Measurements from ENCODE around the gene ARHGEF12.

The ARHGEF12 gene

DNA sequence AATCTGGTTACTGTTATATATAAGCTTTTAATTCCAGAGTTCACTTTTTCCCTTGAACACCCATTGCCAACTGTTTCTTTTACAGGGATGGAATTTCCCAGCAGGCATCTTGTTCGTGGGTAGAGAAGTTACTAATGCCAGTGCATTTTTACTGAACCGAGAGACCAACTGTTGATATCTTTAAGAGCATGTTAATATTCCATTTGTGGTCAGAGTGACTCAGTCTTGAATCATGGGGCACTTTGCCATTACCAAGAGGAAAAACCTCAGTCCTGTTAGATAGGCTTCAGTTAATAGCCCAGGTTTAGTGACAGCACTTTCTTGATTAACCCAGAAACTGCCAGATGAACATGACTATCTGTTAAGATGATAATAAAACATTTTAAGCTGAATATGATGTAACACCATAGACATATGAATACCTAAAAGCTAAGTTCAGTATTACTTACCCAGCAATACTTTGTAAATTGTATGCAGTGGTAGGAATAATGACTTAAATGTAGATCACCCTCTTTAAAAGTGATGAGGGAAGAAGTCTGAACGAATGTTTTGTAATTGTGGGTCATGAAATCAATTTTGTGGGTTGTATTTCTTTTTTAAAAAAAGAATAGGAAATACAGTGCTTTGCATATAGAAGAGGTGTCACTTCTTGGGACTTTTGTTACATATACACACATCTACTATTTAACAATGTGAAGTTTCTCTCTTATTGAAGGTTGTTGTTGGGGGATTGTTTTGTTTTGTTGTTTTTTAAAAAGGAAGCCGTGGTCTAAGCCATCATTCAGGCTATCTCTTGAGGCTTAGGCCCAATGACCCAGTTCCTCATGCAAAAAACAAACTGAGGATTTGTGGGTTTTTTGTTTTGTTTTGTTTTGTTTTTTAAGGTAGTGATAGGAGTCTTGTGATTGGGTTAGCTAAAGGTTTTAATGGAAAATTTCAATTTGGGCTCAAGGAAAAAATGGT lies 96.1 kb downstream of the ARHGEF12 start:
- no peak for DNase-seq

DNA sequence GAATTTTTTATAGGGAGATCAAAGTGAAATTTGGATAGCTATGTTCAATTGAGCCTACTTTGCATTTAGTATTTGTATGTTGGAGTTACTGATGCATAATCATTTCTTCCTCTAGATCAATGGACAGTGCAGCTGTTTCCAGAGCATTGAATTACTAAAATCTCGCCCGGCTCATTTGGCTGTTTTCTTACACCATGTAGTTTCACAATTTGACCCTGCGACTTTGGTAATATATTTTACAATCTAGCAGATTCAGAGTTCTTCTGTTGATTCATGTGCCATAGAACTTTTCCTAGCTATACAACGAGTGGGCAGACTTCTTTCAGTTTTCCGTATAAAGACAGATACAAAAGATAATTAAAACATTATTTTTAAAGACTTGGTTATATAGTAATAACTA lies 105.4 kb downstream of the ARHGEF12 start:
- DNase-seq = no peak

GRCh38 chr11:120442031-120442430 lies 105.8 kb downstream of the ARHGEF12 start:
- no peak for DNase-seq

DNA sequence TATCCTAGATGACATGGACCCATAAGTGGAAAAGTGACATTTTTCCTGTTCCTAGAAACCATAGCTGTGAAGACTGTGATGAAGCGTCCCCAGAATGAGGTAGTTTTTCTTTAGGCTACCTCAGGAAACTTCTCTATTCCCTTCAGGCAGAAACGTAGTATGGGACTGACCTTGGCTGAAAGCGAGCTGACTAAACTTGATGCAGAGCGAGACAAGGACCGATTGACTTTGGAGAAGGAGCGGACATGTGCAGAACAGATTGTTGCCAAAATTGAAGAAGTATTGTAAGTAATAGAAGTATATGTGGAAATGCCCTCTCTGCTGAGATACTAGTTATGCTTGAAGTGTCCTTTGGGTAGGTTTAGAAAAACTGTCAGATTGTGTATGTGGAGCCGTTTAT lies 110.6 kb downstream of the ARHGEF12 start:
- no peak for DNase-seq

DNA sequence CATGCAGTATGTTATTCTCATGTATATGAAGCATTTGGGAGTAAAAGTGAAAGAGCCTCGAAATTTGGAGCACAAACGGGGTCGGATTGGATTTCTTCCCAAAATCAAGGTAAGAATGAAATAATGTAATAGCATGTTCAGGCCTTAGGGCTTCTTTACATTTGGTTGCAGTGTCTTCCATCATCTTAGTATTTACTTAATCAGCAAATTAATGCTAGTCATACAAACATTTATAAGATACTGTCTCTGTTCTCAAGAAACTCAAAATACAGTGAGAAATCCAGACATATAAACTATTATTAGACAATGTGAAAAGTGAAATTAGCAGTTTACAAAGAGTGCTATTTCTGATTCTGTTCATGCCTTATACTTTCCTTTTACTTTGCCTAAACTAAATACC lies 112.0 kb downstream of the ARHGEF12 start:
- DNase-seq = no peak

DNA sequence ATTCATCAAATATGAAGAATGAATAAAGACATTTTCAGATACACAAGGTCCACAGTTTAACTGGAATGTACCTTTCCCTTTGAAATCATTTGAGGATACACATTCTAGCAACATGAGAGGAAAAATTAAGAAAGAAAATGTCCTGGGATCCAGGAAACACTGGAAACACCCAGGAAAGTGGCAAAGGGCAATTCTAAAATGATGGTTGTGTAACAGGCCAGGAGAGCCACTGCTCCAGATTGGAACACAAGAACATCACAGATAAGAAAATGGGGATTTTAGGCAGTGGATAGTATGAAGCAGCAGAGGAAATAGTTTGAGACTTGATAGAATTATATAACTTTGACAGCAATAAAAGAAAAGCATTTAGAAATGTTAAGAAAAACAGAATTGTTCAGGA lies 119.3 kb downstream of the ARHGEF12 start:
- no peak for DNase-seq

GRCh38 chr11:120457996-120458395 lies 121.8 kb downstream of the ARHGEF12 start:
- DNase-seq = no peak

- DNase-seq = no peak
These were observed 126.6 kb downstream of the ARHGEF12 start for GRCh38 chr11:120462825-120463224.

DNA sequence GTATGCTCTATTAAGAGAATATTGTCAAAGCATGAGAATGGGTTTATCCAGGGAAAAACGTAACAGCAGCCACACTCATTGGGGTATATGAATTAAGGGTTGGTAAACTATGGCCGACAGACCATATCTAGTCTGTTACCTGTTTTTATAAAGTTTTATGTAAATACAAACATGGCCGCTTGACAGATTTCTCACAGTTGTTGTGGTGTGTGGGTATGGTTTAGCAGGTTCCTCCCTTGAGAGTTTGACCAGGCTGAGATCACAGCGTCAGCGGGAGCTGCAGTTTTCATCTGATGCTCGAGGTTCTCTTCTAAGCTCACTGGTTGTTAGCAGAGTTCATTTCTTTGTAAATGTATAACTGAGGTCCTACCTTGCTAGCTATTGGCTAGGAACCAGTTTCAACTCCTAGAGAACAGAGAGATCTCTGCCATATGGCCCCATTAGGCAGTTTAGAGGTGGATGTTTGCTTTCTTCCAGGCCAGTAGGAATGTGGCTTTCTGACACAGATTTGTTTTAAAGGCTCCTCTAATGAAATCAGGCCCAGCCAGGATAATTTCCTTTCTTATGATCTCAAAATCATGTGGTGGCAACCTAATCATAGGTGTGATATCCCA lies 129.8 kb downstream of the ARHGEF12 start:
- DNase-seq = no peak

- no peak for DNase-seq
These were observed 131.4 kb downstream of the ARHGEF12 start for GRCh38 chr11:120467627-120468026.

DNA sequence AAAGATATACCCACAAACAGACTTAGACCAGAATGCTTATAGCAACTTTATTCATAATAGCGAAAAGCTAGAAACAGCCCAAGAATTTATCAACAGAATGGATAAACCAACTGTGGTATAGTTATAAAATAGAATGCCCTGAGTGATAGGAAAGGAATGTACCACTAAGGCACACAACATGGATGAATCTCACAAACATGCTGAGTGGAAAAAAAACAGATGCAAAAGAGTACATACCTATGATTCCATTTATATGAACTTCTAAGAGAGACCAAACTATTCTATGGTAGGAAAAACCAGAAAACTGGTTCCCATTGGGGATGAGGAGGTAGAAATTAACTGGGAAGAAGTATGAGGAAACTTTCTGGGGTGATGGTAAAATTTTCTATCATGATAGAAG lies 134.9 kb downstream of the ARHGEF12 start:
- no peak for DNase-seq

- DNase-seq = no peak
These were observed 135.8 kb downstream of the ARHGEF12 start for GRCh38 chr11:120471994-120472393.

- DNase-seq = no peak
These were observed 137.3 kb downstream of the ARHGEF12 start for GRCh38 chr11:120473503-120473902.

DNA sequence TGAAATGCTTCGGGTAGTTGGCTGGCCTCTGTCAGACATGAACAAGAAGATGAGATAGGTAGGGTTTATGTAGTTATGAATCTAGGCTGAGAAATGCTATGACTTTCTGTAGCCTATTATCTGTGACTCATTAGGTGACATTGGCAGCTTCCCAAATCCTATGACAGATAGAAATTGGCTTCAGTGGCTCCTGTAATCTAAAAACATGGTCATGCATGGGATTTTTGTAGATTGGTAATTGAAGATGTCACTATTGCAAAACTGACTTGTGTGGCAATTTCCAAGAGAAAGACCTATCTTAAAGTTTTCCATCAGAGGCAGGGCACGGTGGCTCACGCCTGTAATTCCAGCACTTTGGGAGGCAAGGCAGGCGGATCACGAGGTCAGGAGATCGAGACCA lies 145.9 kb downstream of the ARHGEF12 start:
- DNase-seq = no peak

- no peak for DNase-seq
These were observed 148.5 kb downstream of the ARHGEF12 start for GRCh38 chr11:120484722-120485121.

DNA sequence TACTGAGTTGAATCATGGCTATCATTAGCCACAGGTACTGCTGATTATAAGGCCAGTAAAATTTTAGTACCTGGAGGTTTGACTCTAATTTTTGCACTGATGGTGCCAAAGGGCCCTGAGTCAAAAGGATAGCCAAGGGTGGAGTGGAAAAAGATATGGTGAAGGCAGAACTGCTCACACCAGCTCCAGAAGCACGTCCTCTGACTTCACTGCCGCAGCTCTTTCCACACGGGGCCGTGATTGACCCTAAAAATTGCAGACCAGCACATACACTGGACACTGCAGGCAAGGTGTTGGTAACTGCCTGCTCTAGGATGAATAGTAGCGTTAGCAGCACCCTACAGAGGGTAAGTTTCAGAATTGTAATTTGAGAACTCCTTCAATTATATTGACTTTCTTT lies 149.9 kb downstream of the ARHGEF12 start:
- DNase-seq = no peak

GRCh38 chr11:120489799-120490198 lies 153.6 kb downstream of the ARHGEF12 start:
- no peak for DNase-seq

DNA sequence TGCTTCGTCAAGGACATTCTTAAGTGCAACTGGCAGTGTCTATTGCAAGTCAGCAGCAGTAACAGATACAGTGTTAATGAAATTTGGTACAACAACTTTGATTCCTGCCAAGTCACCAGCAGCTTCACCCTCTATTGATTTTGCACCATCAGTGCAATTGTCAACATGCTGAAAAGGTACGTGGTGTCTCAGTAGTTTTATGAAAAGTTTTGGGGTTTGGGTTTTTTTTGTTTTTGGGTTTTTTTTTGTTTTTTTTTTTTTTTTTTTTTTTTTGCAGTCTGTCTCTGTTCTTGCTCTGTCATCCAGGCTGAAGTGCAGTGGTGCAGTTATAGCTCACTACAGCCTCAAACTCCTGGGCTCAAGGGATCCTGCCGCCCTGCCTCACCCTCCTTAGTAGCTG lies 156.3 kb downstream of the ARHGEF12 start:
- DNase-seq = no peak

GRCh38 chr11:120494595-120494994 lies 158.4 kb downstream of the ARHGEF12 start:
- DNase-seq = no peak

DNA sequence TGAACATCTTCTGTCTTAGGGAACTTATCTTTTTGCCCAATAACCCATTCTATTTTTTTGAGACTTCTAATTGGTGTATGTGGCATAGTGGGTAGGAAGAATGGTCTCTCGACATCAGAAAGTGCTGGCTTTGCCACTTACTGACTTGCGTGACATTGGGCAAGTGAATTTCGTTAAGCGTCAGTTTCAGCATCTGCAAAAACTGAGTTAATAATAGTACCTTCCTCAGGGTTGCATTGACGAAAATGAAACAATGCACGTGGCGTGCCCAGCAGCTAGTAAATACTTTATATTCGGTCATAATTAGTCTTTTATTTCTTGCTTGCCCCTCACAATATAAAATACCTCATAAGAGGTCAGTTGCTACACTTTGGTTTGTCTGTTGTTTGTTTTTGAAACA lies 162.9 kb downstream of the ARHGEF12 start:
- no peak for DNase-seq

- DNase-seq = no peak
These were observed 163.6 kb downstream of the ARHGEF12 start for GRCh38 chr11:120499859-120500258.

DNA sequence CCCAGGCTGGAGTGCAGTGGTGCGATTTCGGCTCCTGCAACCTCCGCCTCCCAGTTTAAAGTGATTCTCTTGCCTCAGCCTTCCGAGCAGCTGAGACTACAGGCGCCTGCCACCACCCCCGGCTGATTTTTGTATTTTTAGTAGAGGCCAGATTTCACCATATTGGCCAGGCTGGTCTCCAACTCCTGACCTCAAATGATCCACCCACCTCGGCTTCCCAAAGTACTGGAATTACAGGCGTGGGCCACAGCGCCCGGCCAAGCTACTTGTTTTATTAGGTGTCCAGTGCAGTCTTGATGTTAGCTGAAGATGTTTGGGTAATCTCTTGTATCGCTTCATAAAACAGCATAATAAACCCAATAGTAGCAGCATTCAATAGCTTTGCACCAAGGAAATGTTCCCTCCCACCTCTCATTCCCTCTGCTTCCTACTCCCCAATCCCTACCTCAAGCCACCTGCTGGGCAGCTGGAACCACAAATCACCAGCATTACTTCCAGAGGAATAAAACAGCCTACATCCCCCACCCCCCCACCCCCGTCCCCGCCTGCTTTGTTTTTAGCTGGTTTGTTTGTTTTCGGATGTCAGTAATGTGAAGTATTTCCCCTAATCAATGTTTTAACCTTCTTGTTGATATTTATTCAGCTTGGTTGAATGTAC lies 164.3 kb downstream of the ARHGEF12 start:
- DNase-seq = no peak

- no peak for DNase-seq
These were observed 165.2 kb downstream of the ARHGEF12 start for GRCh38 chr11:120501440-120501839.
